H9 (cell line): Measurements from ENCODE around the gene SRP9. TPM values are rescaled to one million over a fixed set of nuclear protein-coding genes. Genes with fewer than 3 reads are reported as not detected.
A peak's percentile ranks its signal among the peaks of the same experiment; 100 is the strongest.

Experiments
- DNase-seq: peaks from one replicate; pipeline ENCODE4 v3.0.0-alpha.2; 2017
- H2AFZ ChIP-seq: one replicate; pipeline ENCODE4 v1.6.1; 2013; ENCODE audit warnings: mild to moderate bottlenecking, low read length, control low read depth, moderate library complexity
- H2AK5ac ChIP-seq: 2 replicates; pipeline ENCODE4 v1.6.1; 2013; ENCODE audit warnings: low read length, control low read depth, mixed read lengths; ENCODE audit not compliant: insufficient read length
- H2BK120ac ChIP-seq: one replicate; pipeline ENCODE4 v1.6.1; 2013; ENCODE audit warnings: low read depth, mild to moderate bottlenecking, low read length, control low read depth, inconsistent platforms; ENCODE audit not compliant: poor library complexity, severe bottlenecking
- H2BK12ac ChIP-seq: 2 replicates; pipeline ENCODE4 v1.6.1; 2013; ENCODE audit warnings: low read length, control low read depth, mixed read lengths, low read depth; ENCODE audit not compliant: insufficient read length
- H2BK15ac ChIP-seq: 2 replicates; pipeline ENCODE4 v1.6.1; 2013; ENCODE audit warnings: low read depth, low read length, control low read depth
- H2BK20ac ChIP-seq: one replicate; pipeline ENCODE4 v1.6.1; 2013; ENCODE audit warnings: low read depth, mild to moderate bottlenecking, low read length, control low read depth, inconsistent platforms; ENCODE audit not compliant: poor library complexity, severe bottlenecking
- H2BK5ac ChIP-seq: 2 replicates; pipeline ENCODE4 v1.6.1; 2013; ENCODE audit warnings: low read length, control low read depth, mixed read lengths; ENCODE audit not compliant: insufficient read length
- H3K14ac ChIP-seq: 2 replicates; pipeline ENCODE4 v1.6.1; 2013; ENCODE audit warnings: low read length, control low read depth; ENCODE audit not compliant: insufficient read depth
- H3K18ac ChIP-seq: 2 replicates; pipeline ENCODE4 v1.6.1; 2013; ENCODE audit warnings: low read depth, mild to moderate bottlenecking, mixed read lengths, low read length, control low read depth; ENCODE audit not compliant: insufficient read length
- H3K23ac ChIP-seq: 2 replicates; pipeline ENCODE4 v1.6.1; 2013; ENCODE audit warnings: low read length, control low read depth, mixed read lengths, low read depth; ENCODE audit not compliant: insufficient read length
- H3K23me2 ChIP-seq: 2 replicates; pipeline ENCODE4 v1.6.1; 2013; ENCODE audit warnings: low read depth, mild to moderate bottlenecking, mixed read lengths, low read length, control low read depth; ENCODE audit not compliant: insufficient read length, poor library complexity, severe bottlenecking
- H3K27ac ChIP-seq: 2 replicates; pipeline ENCODE4 v1.5.1; 2013; ENCODE audit warnings: low read length, control low read depth, mixed read lengths, low read depth; ENCODE audit not compliant: insufficient read length
- H3K27me3 ChIP-seq: 2 replicates; pipeline ENCODE4 v1.6.1; 2013; ENCODE audit warnings: low read length, control low read depth, inconsistent platforms; ENCODE audit not compliant: insufficient read depth
- H3K4ac ChIP-seq: 2 replicates; pipeline ENCODE4 v1.6.1; 2013; ENCODE audit warnings: low read depth, mild to moderate bottlenecking, control low read depth, inconsistent platforms, low read length, moderate library complexity
- H3K4me1 ChIP-seq: 2 replicates; pipeline ENCODE4 v1.6.1; 2013; ENCODE audit warnings: low read length, control low read depth, inconsistent platforms; ENCODE audit not compliant: insufficient read depth
- H3K4me2 ChIP-seq: 2 replicates; pipeline ENCODE4 v1.6.1; 2013; ENCODE audit warnings: low read length, control low read depth, mixed read lengths; ENCODE audit not compliant: insufficient read length, insufficient read depth
- H3K56ac ChIP-seq: 2 replicates; pipeline ENCODE4 v1.6.1; 2013; ENCODE audit warnings: low read depth, mild to moderate bottlenecking, mixed read lengths, low read length, control low read depth; ENCODE audit not compliant: insufficient read length
- H3K79me1 ChIP-seq: 2 replicates; pipeline ENCODE4 v1.6.1; 2013; ENCODE audit warnings: low read depth, mild to moderate bottlenecking, moderate library complexity, low read length, control low read depth, inconsistent platforms; ENCODE audit not compliant: insufficient read depth, poor library complexity, severe bottlenecking
- H3K79me2 ChIP-seq: 2 replicates; pipeline ENCODE4 v1.6.1; 2013; ENCODE audit warnings: low read length, control low read depth, inconsistent platforms; ENCODE audit not compliant: insufficient read depth
- H3K9ac ChIP-seq: 2 replicates; pipeline ENCODE4 v1.6.1; 2013; ENCODE audit warnings: low read length, control low read depth, mixed read lengths; ENCODE audit not compliant: insufficient read length; ENCODE audit errors: extremely low read depth
- H3K9me3 ChIP-seq: one replicate; pipeline ENCODE4 v1.6.1; 2013; ENCODE audit warnings: low read depth, low read length, inconsistent platforms; ENCODE audit not compliant: control insufficient read depth
- H3T11ph ChIP-seq: one replicate; pipeline ENCODE4 v1.6.1; 2013; ENCODE audit warnings: mild to moderate bottlenecking, low read length, control low read depth, inconsistent platforms
- H4K20me1 ChIP-seq: one replicate; pipeline ENCODE4 v1.6.1; 2013; ENCODE audit not compliant: control insufficient read depth, insufficient read length, insufficient read depth
- H4K5ac ChIP-seq: 2 replicates; pipeline ENCODE4 v1.6.1; 2013; ENCODE audit warnings: low read depth, mild to moderate bottlenecking, mixed read lengths, low read length, control low read depth; ENCODE audit not compliant: insufficient read length
- H4K8ac ChIP-seq: replicated peaks from 2 replicates; pipeline ENCODE4 v1.6.1; 2013; ENCODE audit warnings: low read length, control low read depth, mixed read lengths, low read depth; ENCODE audit not compliant: insufficient read length
- H4K91ac ChIP-seq: 2 replicates; pipeline ENCODE4 v1.6.1; 2013; ENCODE audit warnings: low read depth, mild to moderate bottlenecking, moderate library complexity, mixed read lengths, low read length, control low read depth; ENCODE audit not compliant: insufficient read length
- H3K27ac Mint-ChIP-seq, 3 experiments: 2 replicates in 2 of 3; 3 replicates in 1 of 3; pipeline ENCODE4 v1.8.0; 2020 to 2021; ENCODE audit warnings: mixed read lengths in 3 of 3, mild to moderate bottlenecking in 1 of 3, moderate library complexity in 1 of 3
- H3K27me3 Mint-ChIP-seq: 2 replicates; pipeline ENCODE4 v1.8.0; 2021; ENCODE audit warnings: low read depth, mild to moderate bottlenecking, moderate library complexity, mixed read lengths
- H3K36me3 Mint-ChIP-seq, 3 experiments: 2 replicates in 2 of 3; 3 replicates in 1 of 3; pipeline ENCODE4 v1.8.0; 2020 to 2021; ENCODE audit warnings: low read depth in 3 of 3, mixed read lengths in 3 of 3; ENCODE audit not compliant: insufficient read depth in 1 of 3
- H3K4me1 Mint-ChIP-seq, 2 experiments: 2 replicates each; pipeline ENCODE4 v1.8.0; 2020; ENCODE audit warnings: mixed read lengths in 2 of 2
- H3K4me3 Mint-ChIP-seq, 2 experiments: 2 replicates in 1 of 2; 3 replicates in 1 of 2; pipeline ENCODE4 v1.8.0; 2020 to 2021; ENCODE audit warnings: mild to moderate bottlenecking in 2 of 2, mixed read lengths in 2 of 2, moderate library complexity in 1 of 2
- H3K9me3 Mint-ChIP-seq, 2 experiments: 2 replicates in 1 of 2; 3 replicates in 1 of 2; pipeline ENCODE4 v1.8.0; 2020; ENCODE audit warnings: mild to moderate bottlenecking in 2 of 2, mixed read lengths in 2 of 2, moderate library complexity in 1 of 2
- CTCF ChIP-seq: fragments of 200-600 bp; sonication (generic); conservative IDR thresholded peaks from 3 replicates; pipeline ENCODE4 v1.8.0; 2021; ENCODE audit warnings: antibody characterized with exemption, mild to moderate bottlenecking
- WGBS: extraction: QIAGEN DNeasy Blood & Tissue Kit; methylation state at CpG from one replicate; pipeline ENCODE4 v1.1.7; 2013; ENCODE audit warnings: missing lambda C conversion rate, low lambda C conversion rate, mixed read lengths; ENCODE audit not compliant: insufficient read length; ENCODE audit errors: extremely low coverage; 5-methylcytosine and 5-hydroxymethylcytosine counted together
- total RNA-seq: library from RNA; stranded (reverse); gene quantifications from 2 replicates; pipeline ENCODE4 v1.2.1, GENCODE V29; 2021

SRP9 gene
- total RNA-seq, 1 experiment from 2014 or later = 403 TPM

DNA sequence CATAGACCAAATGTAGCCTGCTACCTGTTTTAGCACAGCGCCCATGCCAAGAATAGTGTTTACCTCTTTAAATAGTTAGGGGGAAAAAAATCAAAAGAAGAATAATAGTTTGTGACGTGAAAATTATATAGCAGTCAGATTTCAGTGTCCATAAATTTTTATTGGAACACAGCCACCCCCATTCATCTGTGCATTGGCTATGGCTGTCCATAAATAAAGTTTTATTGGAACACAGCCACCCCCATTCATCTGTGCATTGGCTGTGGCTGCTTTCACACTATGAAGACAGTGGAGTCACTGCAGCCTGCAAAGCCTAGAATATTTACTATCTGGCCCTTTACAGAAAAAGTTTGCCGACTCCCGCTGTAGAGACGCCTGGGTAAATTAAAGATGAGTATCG, 53.2 kb downstream of the SRP9 start:
- H2BK20ac ChIP-seq = no peak overlapping the region
- no peak overlapping the region for H2BK5ac ChIP-seq
- Mint-ChIP-seq H3K36me3 (peaks cover 23 to 41% (median 23%) of the 10 kb centered on the region in 3 experiments; a peak in 6 of 7 replicates), H3K27me3 (no peaks in the 10 kb centered on the region), H3K9me3 (no peaks in the 10 kb centered on the region), H3K4me1 (peaks cover 12 to 15% of the 10 kb centered on the region in 2 experiments), H3K27ac (peak overlapping the region in 1 of 3 experiments; percentile 62; a peak in 1 of 7 replicates), H3K4me3 (no peak overlapping the region)
- TF ChIP-seq CTCF = no peak
- no peak overlapping the region for H4K5ac ChIP-seq
- H3T11ph ChIP-seq = no peak overlapping the region
- no peak for DNase-seq
- no peak overlapping the region for H3K4me2 ChIP-seq
- no peak overlapping the region for H2AFZ ChIP-seq
- no peak overlapping the region for H2BK12ac ChIP-seq
- no peak overlapping the region for H3K14ac ChIP-seq
- no peak overlapping the region for H3K27ac ChIP-seq
- no peaks in the 10 kb centered on the region for H3K79me2 ChIP-seq
- H2BK120ac ChIP-seq = no peak overlapping the region
- H3K9ac ChIP-seq = no peak overlapping the region
- no peaks in the 10 kb centered on the region for H3K79me1 ChIP-seq
- no peak overlapping the region for H3K4ac ChIP-seq
- no peak overlapping the region for H2AK5ac ChIP-seq
- H3K18ac ChIP-seq = no peak overlapping the region
- no peaks in the 10 kb centered on the region for H4K20me1 ChIP-seq
- no peak overlapping the region for H4K8ac ChIP-seq
- H3K9me3 ChIP-seq = no peaks in the 10 kb centered on the region
- H3K4me1 ChIP-seq = no peaks in the 10 kb centered on the region
- no peaks in the 10 kb centered on the region for H3K23me2 ChIP-seq
- H3K56ac ChIP-seq = no peak overlapping the region
- no peak overlapping the region for H4K91ac ChIP-seq
- no CpG with 5 or more reads among the region's 6 CpGs for WGBS
- H3K27me3 ChIP-seq = no peaks in the 10 kb centered on the region
- no peak overlapping the region for H2BK15ac ChIP-seq
- H3K23ac ChIP-seq = no peak overlapping the region
